DMS79 (cell line): ENCODE results near the gene FANCC.
"Not testable (repeated sequence)": the region's sequence is repeated elsewhere in the genome, so short reads cannot be mapped to it uniquely, and the experiment has no call there.

Source experiments
- DNase-seq: peaks from one replicate; lab custom pipeline; 2025; lab: John Stamatoyannopoulos, UW

Gene FANCC

GRCh38 chr9:95330720-95331404 lies 13.4 kb upstream of the FANCC start:
- DNase-seq: no peak

- DNase-seq: not testable (repeated sequence)
Measured at GRCh38 chr9:95329061-95329460, 11.6 kb upstream of the FANCC start.

GRCh38 chr9:95327239-95327865 lies 9.8 kb upstream of the FANCC start:
- DNase-seq: no peak

GRCh38 chr9:95325221-95325620 lies 7.7 kb upstream of the FANCC start:
- DNase-seq: no peak

- DNase-seq: no peak
Measured at GRCh38 chr9:95317893-95318211, 343 bp upstream of the FANCC start.

- DNase-seq: peak; percentile 62
Measured at GRCh38 chr9:95316794-95317118, 753 bp downstream of the FANCC start.

- DNase-seq: no peak
Measured at GRCh38 chr9:95316274-95316673, 1.2 kb downstream of the FANCC start.

- no peak for DNase-seq
Measured at GRCh38 chr9:95315108-95315746, 2.3 kb downstream of the FANCC start.

- DNase-seq: peak; percentile 84
Measured at GRCh38 chr9:95313010-95313498, 4.5 kb downstream of the FANCC start.

GRCh38 chr9:95311961-95312360 lies 5.5 kb downstream of the FANCC start:
- no peak for DNase-seq

- DNase-seq: no peak
Measured at GRCh38 chr9:95307538-95307937, 10.0 kb downstream of the FANCC start.

- no peak for DNase-seq
Measured at GRCh38 chr9:95306819-95307218, 10.7 kb downstream of the FANCC start.

- DNase-seq: no peak
Measured at GRCh38 chr9:95305770-95306492, 11.6 kb downstream of the FANCC start.

GRCh38 chr9:95302479-95302878 lies 15.0 kb downstream of the FANCC start:
- no peak for DNase-seq

- no peak for DNase-seq
Measured at GRCh38 chr9:95297760-95298159, 19.7 kb downstream of the FANCC start.

GRCh38 chr9:95297316-95297715 lies 20.2 kb downstream of the FANCC start:
- DNase-seq: no peak

- DNase-seq: no peak
Measured at GRCh38 chr9:95296761-95297160, 20.7 kb downstream of the FANCC start.

- DNase-seq: not testable (repeated sequence)
Measured at GRCh38 chr9:95293296-95293695, 24.2 kb downstream of the FANCC start.

- DNase-seq: no peak
Measured at GRCh38 chr9:95292226-95292625, 25.3 kb downstream of the FANCC start.

GRCh38 chr9:95286151-95286550 lies 31.4 kb downstream of the FANCC start:
- no peak for DNase-seq

GRCh38 chr9:95285307-95285706 lies 32.2 kb downstream of the FANCC start:
- no peak for DNase-seq

GRCh38 chr9:95284162-95285080 lies 33.1 kb downstream of the FANCC start:
- DNase-seq: no peak
